HCT116 (cell line): ENCODE data around the gene GOLPH3L. TPM values are rescaled to one million over a fixed set of nuclear protein-coding genes. Genes with fewer than 3 reads are reported as not detected.

Experiments
- ATAC-seq: fragments of 200-7000 bp; cut with Tn5 transposase; 2 replicates; pipeline ENCODE4 v1.9.1; 2020; ENCODE audit warnings: mild to moderate bottlenecking, moderate library complexity
- BruUV-seq: library from RNA; stranded (reverse); fragments of 400-500 nt; replicated peaks from 2 replicates; lab custom pipeline; 2021; lab: Mats Ljungman, UMichigan
- CTCF ChIA-PET: fragments of 300-600 bp; sonication (Branson Sonifier 250); formaldehyde crosslinking; loops from one replicate; lab custom pipeline; 2021; ENCODE audit warnings: antibody characterized with exemption; lab: Charles Lee
- POLR2A ChIA-PET: fragments of 300-600, 350-600 bp; sonication (Branson Sonifier 250); formaldehyde crosslinking; loops from one replicate; lab custom pipeline; 2021; ENCODE audit warnings: antibody characterized with exemption; lab: Charles Lee
- RAD21 ChIA-PET, 2 experiments: fragments of 300-600 bp; sonication (Branson Sonifier 250); formaldehyde crosslinking; loops; one replicate each; lab custom pipeline; 2023; ENCODE audit warnings: low total read pairs in 2 of 2; ENCODE audit not compliant: uncharacterized antibody in 2 of 2, unreplicated experiment in 2 of 2, low non-redundant PET in 1 of 2; lab: Charles Lee
- DNase-seq: peaks from one replicate; pipeline ENCODE4 v3.0.0-alpha.2; 2010; ENCODE audit warnings: low read depth, low spot score
- H2AFZ ChIP-seq: fragments of 200-600 bp; shearing (Covaris generic), sonication (generic); 2 replicates; pipeline ENCODE4 v1.6.1; 2017; ENCODE audit warnings: low read depth, mixed run types, mixed read lengths, antibody characterized with exemption, low read length; ENCODE audit not compliant: poor library complexity, severe bottlenecking
- H3K27ac ChIP-seq: 2 replicates; pipeline ENCODE4 v1.5.1; 2012; ENCODE audit warnings: low read depth, low read length
- H3K27me3 ChIP-seq: fragments of 200-600 bp; sonication (generic); 2 replicates; pipeline ENCODE4 v1.6.1; 2016; ENCODE audit warnings: mixed run types, low read length, mixed read lengths; ENCODE audit not compliant: insufficient read depth
- H3K36me3 ChIP-seq, 2 experiments: fragments of 200-500 bp in 1 of 2; fragments of 200-600 bp in 1 of 2; sonication (Bioruptor generic) in 1 of 2; sonication (generic) in 1 of 2; 2 replicates each; pipeline versions ENCODE4 v1.5.1 to v1.6.1; 2014 to 2016; ENCODE audit warnings: low read length in 2 of 2, inconsistent platforms in 1 of 2, mixed read lengths in 1 of 2, mixed run types in 1 of 2; ENCODE audit not compliant: insufficient read depth in 2 of 2, control insufficient read depth in 1 of 2
- H3K4me1 ChIP-seq, 2 experiments: fragments of 200-600 bp in 1 of 2; sonication (generic) in 1 of 2; 2 replicates each; pipeline versions ENCODE4 v1.5.1 to v1.6.1; 2012 to 2017; ENCODE audit warnings: low read length in 2 of 2, inconsistent platforms in 1 of 2, mild to moderate bottlenecking in 1 of 2, mixed read lengths in 1 of 2, mixed run types in 1 of 2, moderate library complexity in 1 of 2; ENCODE audit not compliant: insufficient read depth in 2 of 2, control insufficient read depth in 1 of 2
- H3K4me2 ChIP-seq: fragments of 200-600 bp; sonication (generic); 2 replicates; pipeline ENCODE4 v1.6.1; 2017; ENCODE audit warnings: mixed run types, low read length, mixed read lengths
- H3K4me3 ChIP-seq, 2 experiments: fragments of 200-600 bp in 1 of 2; sonication (generic) in 1 of 2; replicated peaks in 1 of 2; 2 replicates each; pipeline ENCODE4 v1.5.1; 2011 to 2016; ENCODE audit warnings: low read length in 2 of 2, control low read depth in 1 of 2, low read depth in 1 of 2, mild to moderate bottlenecking in 1 of 2, mixed read lengths in 1 of 2, mixed run types in 1 of 2
- H3K79me2 ChIP-seq: fragments of 200-600 bp; sonication (generic); 2 replicates; pipeline ENCODE4 v1.6.1; 2017; ENCODE audit warnings: mild to moderate bottlenecking, mixed run types, low read length, moderate library complexity, mixed read lengths; ENCODE audit not compliant: insufficient read depth
- H3K9ac ChIP-seq: fragments of 200-600 bp; sonication (generic); 2 replicates; pipeline ENCODE4 v1.6.1; 2016; ENCODE audit warnings: low read length, mixed read lengths
- H3K9me2 ChIP-seq: fragments of 200-600 bp; sonication (generic), shearing (Covaris generic); 2 replicates; pipeline ENCODE4 v1.6.1; 2017; ENCODE audit warnings: mixed run types, mild to moderate bottlenecking, moderate library complexity; ENCODE audit not compliant: insufficient read depth
- H3K9me3 ChIP-seq, 2 experiments: fragments of 200-500 bp in 1 of 2; fragments of 200-600 bp in 1 of 2; sonication (Bioruptor generic) in 1 of 2; sonication (generic) in 1 of 2; 2 replicates each; pipeline ENCODE4 v1.6.1; 2014 to 2017; ENCODE audit warnings: low read length in 2 of 2, mixed read lengths in 2 of 2, inconsistent platforms in 1 of 2, low read depth in 1 of 2, mild to moderate bottlenecking in 1 of 2, mixed run types in 1 of 2, moderate library complexity in 1 of 2; ENCODE audit not compliant: control insufficient read depth in 1 of 2, insufficient read depth in 1 of 2
- H4K20me1 ChIP-seq: fragments of 200-600 bp; sonication (generic), shearing (Covaris generic); 2 replicates; pipeline ENCODE4 v1.6.1; 2017; ENCODE audit warnings: mixed run types, mild to moderate bottlenecking, moderate library complexity; ENCODE audit not compliant: insufficient read depth
- ATF3 ChIP-seq: IDR thresholded peaks from 2 replicates; pipeline ENCODE4 v1.6.1; 2012
- CBX3 ChIP-seq: IDR thresholded peaks from 2 replicates; pipeline ENCODE4 v1.6.1; 2012; ENCODE audit warnings: low read depth
- CEBPB ChIP-seq: IDR thresholded peaks from 2 replicates; pipeline ENCODE4 v1.6.1; 2012; ENCODE audit warnings: low read depth
- CTCF ChIP-seq, 3 experiments: fragments of 200-600 bp in 1 of 3; sonication (generic) in 1 of 3; IDR thresholded peaks in 2 of 3; conservative IDR thresholded peaks in 1 of 3; 2 replicates each; pipeline ENCODE4 v1.5.1; 2012 to 2017; ENCODE audit warnings: low read depth in 2 of 3, low read length in 2 of 3, antibody characterized with exemption in 1 of 3, borderline replicate concordance in 1 of 3, control low read depth in 1 of 3, mild to moderate bottlenecking in 1 of 3, mixed read lengths in 1 of 3, mixed run types in 1 of 3, moderate library complexity in 1 of 3; ENCODE audit not compliant: insufficient read depth in 1 of 3
- EGR1 ChIP-seq: IDR thresholded peaks from 2 replicates; pipeline ENCODE4 v1.6.1; 2012; ENCODE audit warnings: low read depth
- EZH2 ChIP-seq: fragments of 200-600 bp; sonication (generic); IDR thresholded peaks from 2 replicates; pipeline ENCODE4 v1.6.1; 2017; ENCODE audit warnings: antibody characterized with exemption, mixed run types
- FOSL1 ChIP-seq: IDR thresholded peaks from 2 replicates; pipeline ENCODE4 v1.6.1; 2012; ENCODE audit warnings: low read depth
- JUND ChIP-seq: IDR thresholded peaks from 2 replicates; pipeline ENCODE4 v1.6.1; 2012
- POLR2A ChIP-seq: IDR thresholded peaks from 2 replicates; pipeline ENCODE4 v1.7.0; 2011; ENCODE audit warnings: borderline replicate concordance; ENCODE audit not compliant: insufficient read depth, insufficient read length; ENCODE audit errors: extremely low read depth
- POLR2AphosphoS5 ChIP-seq: IDR thresholded peaks from 2 replicates; pipeline ENCODE4 v1.6.1; 2011; ENCODE audit warnings: mild to moderate bottlenecking, low read depth, low read length, moderate library complexity
- RAD21 ChIP-seq: IDR thresholded peaks from 2 replicates; pipeline ENCODE4 v1.6.1; 2012; ENCODE audit warnings: low read depth, mild to moderate bottlenecking
- REST ChIP-seq: IDR thresholded peaks from 2 replicates; pipeline ENCODE4 v1.6.1; 2012; ENCODE audit warnings: low read depth
- SIN3A ChIP-seq: IDR thresholded peaks from 2 replicates; pipeline ENCODE4 v1.6.1; 2012; ENCODE audit warnings: low read depth
- SP1 ChIP-seq: IDR thresholded peaks from 2 replicates; pipeline ENCODE4 v1.6.1; 2012; ENCODE audit warnings: low read depth
- SRF ChIP-seq: IDR thresholded peaks from 2 replicates; pipeline ENCODE4 v1.6.1; 2012; ENCODE audit warnings: low read depth
- YY1 ChIP-seq: IDR thresholded peaks from 2 replicates; pipeline ENCODE4 v1.6.1; 2011; ENCODE audit warnings: low read length, low read depth, moderate library complexity, mild to moderate bottlenecking; ENCODE audit not compliant: insufficient replicate concordance; ENCODE audit errors: extremely low read depth
- ZBTB33 ChIP-seq: IDR thresholded peaks from 2 replicates; pipeline ENCODE4 v1.6.1; 2011; ENCODE audit warnings: mild to moderate bottlenecking, low read length, moderate library complexity; ENCODE audit not compliant: insufficient replicate concordance; ENCODE audit errors: extremely low read depth
- ZFX ChIP-seq: fragments of 450-650 bp; IDR thresholded peaks from 2 replicates; pipeline ENCODE4 v1.6.1; 2017
- intact Hi-C: fragments of 100-400 bp; cut with micrococcal nuclease; formaldehyde crosslinking; loops from 2 replicates; pipeline ENCODE4 v1.10.0; 2022
- total RNA-seq: library from RNA; stranded (reverse); gene quantifications from one replicate; pipeline ENCODE4 v1.2.1, GENCODE V29; 2021; ENCODE audit not compliant: unreplicated experiment

Gene GOLPH3L
- total RNA-seq, 1 experiment from 2014 or later, result 28.0 TPM

- CTCF ChIA-PET, result interaction anchor here (1.8 kb wide), 1 partner anchor 383 kb away, joined by 4 read pairs; no protein-coding TSS in a partner anchor
- TF ChIP-seq REST (no peak), CBX3 (peak; percentile 87; the same call in 1 of the 2 replicates), RAD21 (peak; percentile 20; the same call in 1 of the 2 replicates), ZFX (no peak), SRF (peak; percentile 78), SP1 (peak; percentile 97), YY1 (no peak), EZH2 (no peak), FOSL1 (peak; percentile 98), SIN3A (peak; percentile 69), CEBPB (peak; percentile 87), EGR1 (peak; percentile 27; the same call in 1 of the 2 replicates), ZBTB33 (no peak), CTCF (IDR thresholded peaks at IDR 0.05 in 2 of 3, conservative IDR thresholded peaks at IDR 0.05 in 1 of 3; ENCODE audit: borderline replicate concordance in 1 of 3, insufficient read depth in 1 of 3, low read depth in 2 of 3, low read length in 2 of 3) (no peak), POLR2AphosphoS5 (peak; percentile 44; the same call in 1 of the 2 replicates), POLR2A (no peak), ATF3 (no peak), JUND (peak; percentile 99)
Observed at GRCh38 chr1:150613061-150613920, 83.7 kb downstream of the GOLPH3L start.

More at GRCh38 chr1:150613061-150613920, 83.7 kb downstream of the GOLPH3L start:
- H3K4me1 ChIP-seq, result peaks cover 22 to 51% of the 10 kb centered on the region in 2 experiments
- H3K27me3 ChIP-seq, result no peaks in the 10 kb centered on the region
- no peaks in the 10 kb centered on the region for H3K9me3 ChIP-seq
- H3K79me2 ChIP-seq, result no peaks in the 10 kb centered on the region; the same call in 1 of the 2 replicates
- no peak overlapping the region for H2AFZ ChIP-seq
- intact Hi-C loops, result no loop called here
- peak overlapping the region; percentile 65 for H3K4me2 ChIP-seq
- H3K9ac ChIP-seq, result peak overlapping the region; percentile 38
- peaks cover 3 to 9% of the 10 kb centered on the region in 2 experiments; a peak in 1 of 4 replicates for H3K36me3 ChIP-seq
- DNase-seq (peak; percentile 88), ATAC-seq (peak; percentile 85)
- no peaks in the 10 kb centered on the region for H3K9me2 ChIP-seq
- BruUV-seq, result TSS peak; percentile 35
- no peaks in the 10 kb centered on the region for H4K20me1 ChIP-seq
- peak overlapping the region in 1 of 2 experiments; percentile 16; a peak in 2 of 4 replicates for H3K4me3 ChIP-seq
- POLR2A ChIA-PET, result interaction anchor here (0.9 to 1.1 kb wide), 2 partner anchors 12 to 34 kb away, joined by 3 to 8 read pairs; partner anchors contain the start of gene MCL1
- RAD21 ChIA-PET, result no interaction called here
- peak overlapping the region; percentile 56 for H3K27ac ChIP-seq
